ENCODE results near the gene MUCL3.
A peak's percentile ranks its signal among the peaks of the same experiment; 100 is the strongest.
"Not testable (repeated sequence)": the region's sequence is repeated elsewhere in the genome, so short reads cannot be mapped to it uniquely, and the experiment has no call there.

Gene MUCL3

DNA sequence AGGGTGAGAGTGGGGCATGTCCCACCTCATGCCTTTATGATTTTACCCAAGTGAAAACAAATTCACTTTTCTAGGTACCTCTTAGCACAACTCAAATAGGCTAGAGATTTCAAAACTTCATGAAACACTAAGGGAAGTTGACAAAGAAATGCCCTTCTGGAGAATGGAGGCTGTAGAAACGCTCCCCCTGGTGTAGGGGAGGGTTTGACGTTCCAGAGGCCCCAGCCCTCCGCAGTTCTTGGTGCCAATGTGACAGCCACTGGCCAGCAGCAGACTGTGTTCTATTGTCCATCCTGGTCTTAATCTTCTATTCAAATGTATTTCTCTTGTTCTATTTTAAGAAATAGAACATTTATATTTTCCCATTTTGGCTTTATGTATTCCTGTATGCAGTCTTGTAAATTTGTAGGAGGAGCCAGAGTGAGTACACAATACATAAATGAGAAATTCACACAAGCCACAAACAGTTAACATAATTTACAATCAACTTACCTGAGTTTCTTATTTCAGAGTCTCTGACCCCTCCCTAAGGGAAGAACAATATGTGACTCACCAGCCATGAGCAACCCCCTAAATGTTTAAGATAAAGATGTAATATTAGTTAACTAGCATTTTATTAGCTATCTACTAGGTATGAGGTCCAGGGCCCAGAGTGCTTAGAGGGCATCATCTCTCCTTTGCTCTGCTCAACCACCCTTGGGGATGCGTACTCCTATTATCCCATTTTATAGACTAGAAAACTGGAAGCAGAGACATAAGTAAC, 33.9 kb downstream of the MUCL3 start:
- no peak for DNase-seq (ENCODE audit: low read depth in 2 of 2, low spot score in 1 of 2)

DNA sequence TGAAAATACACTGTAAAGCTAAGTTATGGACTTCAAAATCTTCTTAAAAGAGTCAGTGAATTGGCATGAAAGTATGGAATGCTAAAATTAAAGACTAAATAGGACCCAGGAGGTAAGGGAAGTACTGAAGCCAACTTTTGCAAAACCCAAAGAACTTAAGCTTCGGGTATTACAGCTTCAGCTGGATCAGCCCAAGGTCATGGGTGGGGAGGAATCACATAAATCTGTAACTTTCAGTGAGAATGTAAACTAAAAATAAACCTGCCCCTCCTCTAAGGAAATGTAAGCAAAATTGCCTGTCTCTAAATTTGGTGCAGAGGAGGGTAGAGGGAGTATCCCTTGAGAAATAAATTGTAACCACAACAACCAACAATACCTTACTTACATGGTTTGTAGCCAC, 38.4 kb downstream of the MUCL3 start:
- DNase-seq (ENCODE audit: low read depth in 2 of 2, low spot score in 1 of 2): no peak

- DNase-seq (ENCODE audit: low read depth in 2 of 2, low spot score in 1 of 2): no peak
Observed at GRCh38 chr6:30979690-30980089, 38.9 kb downstream of the MUCL3 start.

- no peak for DNase-seq (ENCODE audit: low read depth in 2 of 2, low spot score in 1 of 2)
Observed at GRCh38 chr6:30981942-30982772, 41.4 kb downstream of the MUCL3 start.

DNA sequence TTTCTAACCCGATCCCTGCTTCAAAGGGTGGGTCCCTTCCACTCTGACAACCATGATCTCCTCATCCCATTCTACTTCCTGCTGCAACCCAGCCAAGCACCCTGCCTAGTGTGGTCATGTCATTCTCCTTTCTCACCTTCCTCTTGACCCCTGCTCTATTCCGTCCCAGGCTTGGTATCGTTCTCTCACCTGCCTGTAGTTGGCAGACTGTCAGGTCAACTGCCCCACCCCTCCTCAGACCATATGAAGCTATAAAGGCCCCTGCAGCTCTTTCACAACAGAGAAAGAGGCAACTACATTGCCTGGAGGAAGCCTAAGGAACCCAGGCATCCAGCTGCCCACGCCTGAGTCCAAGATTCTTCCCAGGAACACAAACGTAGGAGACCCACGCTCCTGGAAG, 42.7 kb downstream of the MUCL3 start, which contains the start of gene MUC21:
TSS of gene MUC21 (plus strand) at position 280 of the 400 bp plus-strand sequence. CDS start 241 bp downstream, outside the sequence.
- no peak for DNase-seq (ENCODE audit: low read depth in 2 of 2, low spot score in 1 of 2)

GRCh38 chr6:30985490-30985889, 44.7 kb downstream of the MUCL3 start:
- DNase-seq (ENCODE audit: low read depth in 2 of 2, low spot score in 1 of 2): no peak

DNA sequence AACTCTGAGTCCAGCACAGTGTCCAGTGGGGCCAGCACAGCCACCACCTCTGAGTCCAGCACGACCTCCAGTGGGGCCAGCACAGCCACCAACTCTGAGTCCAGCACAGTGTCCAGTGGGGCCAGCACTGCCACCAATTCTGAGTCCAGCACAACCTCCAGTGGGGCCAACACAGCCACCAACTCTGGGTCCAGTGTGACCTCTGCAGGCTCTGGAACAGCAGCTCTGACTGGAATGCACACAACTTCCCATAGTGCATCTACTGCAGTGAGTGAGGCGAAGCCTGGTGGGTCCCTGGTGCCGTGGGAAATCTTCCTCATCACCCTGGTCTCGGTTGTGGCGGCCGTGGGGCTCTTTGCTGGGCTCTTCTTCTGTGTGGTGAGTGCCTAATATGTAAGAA, 46.5 kb downstream of the MUCL3 start:
- no peak for DNase-seq (ENCODE audit: low read depth in 2 of 2, low spot score in 1 of 2)

- no peak for DNase-seq (ENCODE audit: low read depth in 2 of 2, low spot score in 1 of 2)
Observed at GRCh38 chr6:30988209-30988825, 47.5 kb downstream of the MUCL3 start.

DNA sequence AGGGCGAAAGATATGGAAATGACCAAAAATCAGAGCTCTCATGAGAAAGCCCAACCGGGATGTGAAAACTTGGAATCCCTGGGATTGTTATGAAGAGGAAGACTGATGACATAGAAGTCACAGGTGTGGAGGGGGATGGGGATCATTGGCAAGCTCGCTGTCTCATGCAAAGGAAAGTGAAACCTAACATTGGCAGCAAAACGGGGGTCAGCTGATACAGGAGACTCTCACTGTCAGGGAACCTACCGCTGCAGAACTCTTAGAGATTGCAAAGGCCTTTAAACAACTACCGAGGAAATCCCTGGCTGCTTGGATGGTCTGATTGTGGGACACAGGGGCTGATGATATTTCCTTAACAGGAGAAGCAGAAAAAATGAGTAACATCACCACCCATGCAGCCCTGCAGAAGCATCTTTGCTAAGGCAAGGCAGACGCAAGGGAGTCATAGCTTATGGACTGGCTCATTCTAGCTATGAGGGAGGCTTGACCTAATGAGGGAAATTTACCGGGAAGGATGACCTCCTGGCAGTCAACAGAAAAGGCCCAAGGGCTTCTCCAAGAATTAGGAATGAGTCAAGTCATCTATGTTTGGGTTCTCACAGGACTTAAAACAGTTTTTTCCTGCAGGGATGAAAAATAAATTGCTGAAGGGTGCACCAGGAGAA, 49.8 kb downstream of the MUCL3 start:
- DNase-seq (ENCODE audit: low read depth in 2 of 2, low spot score in 1 of 2): peak in 1 of 2 donors; percentile 2

DNA sequence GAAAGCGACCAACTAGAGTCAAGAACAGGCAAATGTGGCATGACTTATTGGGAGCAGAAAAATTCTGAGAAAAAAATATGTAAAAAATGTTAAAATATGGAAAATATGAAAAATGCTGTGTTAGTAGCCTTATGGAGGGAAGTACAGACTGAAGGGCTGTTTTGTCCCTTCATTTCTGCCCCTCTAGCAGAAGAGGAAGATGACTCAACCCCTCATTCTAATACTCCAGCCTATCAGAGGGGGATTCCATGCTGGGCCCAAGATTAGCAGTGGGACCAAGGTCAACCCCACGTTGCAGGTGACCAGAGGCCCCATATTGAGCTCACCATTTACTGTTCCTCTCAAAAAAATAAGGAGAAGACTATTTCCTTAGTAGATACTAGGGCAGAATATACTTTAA, 51.1 kb downstream of the MUCL3 start:
- DNase-seq (ENCODE audit: low read depth in 2 of 2, low spot score in 1 of 2): no peak

DNA sequence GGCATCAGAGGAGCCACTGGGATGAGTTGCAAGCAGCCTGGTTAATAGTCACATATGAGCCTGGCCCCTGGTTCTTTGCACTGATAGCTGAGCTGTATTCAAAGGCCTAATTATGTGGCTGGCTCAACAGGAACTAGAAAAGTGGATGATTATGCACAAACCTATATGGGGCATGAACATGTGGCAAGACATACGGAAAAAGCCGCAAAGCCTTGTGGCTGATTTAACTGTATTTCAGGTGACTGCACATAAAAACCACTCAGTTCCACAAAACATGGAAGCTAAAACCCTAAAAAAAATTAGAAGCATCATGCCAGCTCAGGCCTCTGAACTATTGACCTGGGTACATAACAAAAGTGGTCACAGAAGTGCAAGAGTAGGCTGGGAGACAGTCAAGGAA, 56.5 kb downstream of the MUCL3 start:
- DNase-seq (ENCODE audit: low read depth in 2 of 2, low spot score in 1 of 2): no peak

DNA sequence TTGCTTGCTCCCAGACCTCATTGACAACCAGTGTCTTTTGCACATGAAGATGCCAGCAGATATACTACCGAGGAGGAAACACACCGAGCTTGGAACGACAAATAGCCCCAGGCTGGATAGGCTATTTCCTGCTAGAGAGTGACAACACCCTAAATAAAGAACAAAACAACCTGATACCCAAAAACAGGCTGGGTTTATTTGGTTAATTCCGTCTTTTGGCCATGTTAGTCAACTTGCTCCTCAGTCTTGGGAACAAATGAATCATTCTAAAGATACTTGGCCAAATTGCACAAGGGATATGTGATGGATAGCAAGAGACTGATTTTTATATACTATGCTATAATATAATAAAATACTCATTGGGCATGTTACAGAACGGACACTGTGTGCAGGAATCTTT, 58.0 kb downstream of the MUCL3 start:
- no peak for DNase-seq (ENCODE audit: low read depth in 2 of 2, low spot score in 1 of 2)

DNA sequence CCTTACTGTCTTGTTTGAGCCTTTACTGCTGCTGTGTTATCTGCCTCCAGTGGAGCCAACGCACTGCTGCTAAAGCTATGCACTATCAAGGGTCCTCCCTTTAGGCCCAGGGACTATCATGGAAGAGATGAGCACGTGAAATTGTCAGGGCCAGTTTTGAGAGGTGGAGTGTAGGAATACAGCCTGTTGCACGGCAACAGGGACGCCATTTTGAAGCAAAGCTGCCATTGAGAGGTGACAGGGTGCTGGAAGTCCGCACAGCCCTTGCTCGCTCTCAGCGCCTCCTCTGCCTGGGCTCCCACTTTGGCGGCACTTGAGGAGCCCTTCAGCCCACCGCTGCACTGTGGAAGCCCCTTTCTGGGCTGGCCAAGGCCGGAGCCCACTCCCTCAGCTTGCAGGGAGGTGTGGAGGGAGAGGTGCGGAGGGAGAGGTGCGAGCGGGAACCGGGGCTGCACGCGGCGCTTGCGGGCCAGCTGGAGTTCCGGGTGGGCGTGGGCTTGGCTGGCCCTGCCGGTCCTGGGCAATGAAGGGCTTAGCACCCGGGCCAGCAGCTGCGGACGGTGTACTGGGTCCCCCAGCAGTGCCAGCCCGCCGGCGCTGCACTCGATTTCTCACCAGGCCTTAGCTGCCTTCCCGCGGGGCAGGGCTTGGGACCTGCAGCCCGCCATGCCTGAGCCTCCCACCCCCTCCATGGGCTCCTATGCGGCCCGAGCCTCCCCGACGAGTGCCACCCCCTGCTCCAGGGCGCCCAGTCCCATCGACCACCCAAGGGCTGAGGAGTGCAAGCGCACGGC, 59.5 kb downstream of the MUCL3 start:
- DNase-seq (ENCODE audit: low read depth in 2 of 2, low spot score in 1 of 2): not testable (repeated sequence)

DNA sequence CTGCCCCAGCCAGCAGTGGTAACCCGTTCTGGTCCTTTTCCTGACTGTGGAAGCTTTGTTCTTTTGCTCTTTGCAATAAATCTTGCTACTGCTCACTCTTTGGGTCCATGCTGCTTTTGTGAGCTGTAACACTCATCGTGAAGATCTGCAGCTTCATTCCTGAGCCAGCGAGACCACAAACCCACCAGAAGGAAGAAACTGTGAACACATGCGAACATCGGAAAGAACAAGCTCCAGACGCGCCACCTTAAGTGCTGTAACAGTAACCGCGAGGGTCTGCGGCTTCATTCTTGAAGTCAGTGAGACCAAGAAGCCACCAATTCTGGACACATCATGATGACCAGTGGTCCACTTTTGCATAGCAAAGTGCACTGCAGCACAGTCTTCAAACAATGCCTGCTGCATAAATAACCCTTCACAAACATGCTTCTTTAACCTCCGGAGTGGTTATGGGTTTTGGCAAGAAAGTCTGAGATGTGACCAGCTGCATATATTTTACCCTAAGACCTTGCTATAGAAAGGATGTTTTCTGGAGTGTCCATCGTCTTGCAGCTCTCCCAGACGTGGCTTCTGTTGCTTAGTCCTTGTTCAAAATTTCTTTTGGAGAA, 60.6 kb downstream of the MUCL3 start:
- no peak for DNase-seq (ENCODE audit: low read depth in 2 of 2, low spot score in 1 of 2)

GRCh38 chr6:31002471-31002870, 61.7 kb downstream of the MUCL3 start:
- DNase-seq (ENCODE audit: low read depth in 2 of 2, low spot score in 1 of 2): no peak
